ENCODE results near the gene ANGPTL2. TPM values are rescaled to one million over a fixed set of nuclear protein-coding genes. Genes with fewer than 3 reads are reported as not detected.

Gene ANGPTL2
- total RNA-seq, 1 experiment from 2014 or later: 5.1 TPM

- no peak overlapping the region for H4K5ac ChIP-seq (ENCODE audit: insufficient read length, low read depth, low read length)
- no peak overlapping the region for H2AFZ ChIP-seq (ENCODE audit: low read length)
- no peak overlapping the region for H3K9ac ChIP-seq (ENCODE audit: extremely low read depth, insufficient read length, low read length)
- H3K36me3 Mint-ChIP-seq (ENCODE audit: insufficient read depth in 1 of 3, low read depth in 3 of 3): no peaks in the 10 kb centered on the region; a peak in 3 of 7 replicates
- no peak overlapping the region for H4K8ac ChIP-seq (replicated peaks; ENCODE audit: insufficient read length, low read depth, low read length)
- no peaks in the 10 kb centered on the region for H3K27me3 Mint-ChIP-seq (ENCODE audit: low read depth)
- no peak for TF ChIP-seq CTCF (conservative IDR thresholded peaks at IDR 0.05)
- H2BK12ac ChIP-seq (ENCODE audit: insufficient read length, low read depth, low read length): no peak overlapping the region
- H3K9me3 Mint-ChIP-seq: no peaks in the 10 kb centered on the region
- no CpG with 5 or more reads among the region's 6 CpGs for WGBS (ENCODE audit: extremely low coverage, insufficient read length, low lambda C conversion rate)
- no peak overlapping the region for H3K18ac ChIP-seq (ENCODE audit: insufficient read length, low read depth, low read length)
- H3K23me2 ChIP-seq (ENCODE audit: insufficient read length, low read depth, low read length, poor library complexity, severe bottlenecking): no peaks in the 10 kb centered on the region
- no peak overlapping the region for H3K23ac ChIP-seq (ENCODE audit: insufficient read length, low read depth, low read length)
- no peaks in the 10 kb centered on the region for H3K27me3 ChIP-seq (ENCODE audit: insufficient read depth, low read length)
- no peak for DNase-seq
- no peaks in the 10 kb centered on the region for H3K79me1 ChIP-seq (ENCODE audit: insufficient read depth, low read depth, low read length, poor library complexity, severe bottlenecking)
- no peak overlapping the region for H2BK20ac ChIP-seq (ENCODE audit: low read depth, low read length, poor library complexity, severe bottlenecking)
- no peak overlapping the region for H3K4me2 ChIP-seq (ENCODE audit: insufficient read depth, insufficient read length, low read length)
- H2BK5ac ChIP-seq (ENCODE audit: insufficient read length, low read length): no peak overlapping the region
- no peak overlapping the region for H2BK15ac ChIP-seq (ENCODE audit: low read depth, low read length)
- no peak overlapping the region for H2AK5ac ChIP-seq (ENCODE audit: insufficient read length, low read length)
- H2BK120ac ChIP-seq (ENCODE audit: low read depth, low read length, poor library complexity, severe bottlenecking): no peak overlapping the region
- no peaks in the 10 kb centered on the region for H3K9me3 ChIP-seq (ENCODE audit: control insufficient read depth, low read depth, low read length)
- no peaks in the 10 kb centered on the region for H3K79me2 ChIP-seq (ENCODE audit: insufficient read depth, low read length)
- H3K27ac Mint-ChIP-seq: peak overlapping the region in 2 of 3 experiments; percentile 70 to 83; a peak in 5 of 7 replicates
- H3K4me3 Mint-ChIP-seq: no peak overlapping the region
- H3K4ac ChIP-seq (ENCODE audit: low read depth, low read length): no peak overlapping the region
- H3K56ac ChIP-seq (ENCODE audit: insufficient read length, low read depth, low read length): no peak overlapping the region
- H4K91ac ChIP-seq (ENCODE audit: insufficient read length, low read depth, low read length): no peak overlapping the region
- no peaks in the 10 kb centered on the region for H4K20me1 ChIP-seq (ENCODE audit: control insufficient read depth, insufficient read depth, insufficient read length)
- H3K14ac ChIP-seq (ENCODE audit: insufficient read depth, low read length): no peak overlapping the region
- H3K4me1 Mint-ChIP-seq: peaks cover 0 to 4% of the 10 kb centered on the region in 2 experiments; a peak in 2 of 4 replicates
- H3K27ac ChIP-seq (ENCODE audit: insufficient read length, low read depth, low read length): no peak overlapping the region
- no peaks in the 10 kb centered on the region for H3K4me1 ChIP-seq (ENCODE audit: insufficient read depth, low read length)
- no peak overlapping the region for H3T11ph ChIP-seq (ENCODE audit: low read length)
These were observed 32.8 kb downstream of the ANGPTL2 start for GRCh38 chr9:127089631-127090081.
